Endothelial cell of umbilical vein (primary cell): ENCODE data around the gene RTN3. TPM values are rescaled to one million over a fixed set of nuclear protein-coding genes. Genes with fewer than 3 reads are reported as not detected.

Experiments
- BruUV-seq: library from RNA; stranded (reverse); fragments of 400-500 nt; replicated peaks from 2 replicates; lab custom pipeline; 2021; lab: Mats Ljungman, UMichigan
- CTCF ChIA-PET: fragments of 300-600, 350-600 bp; sonication (Branson Sonifier 250); formaldehyde crosslinking; loops from one replicate; lab custom pipeline; 2021; ENCODE audit warnings: antibody characterized with exemption, inconsistent platforms; lab: Charles Lee
- POLR2A ChIA-PET: fragments of 300-600, 350-600 bp; sonication (Branson Sonifier 250); formaldehyde crosslinking; loops from one replicate; lab custom pipeline; 2021; ENCODE audit warnings: antibody characterized with exemption, inconsistent platforms; lab: Charles Lee
- DNase-seq: peaks from one replicate; pipeline ENCODE4 v3.0.0-alpha.2; 2011; ENCODE audit warnings: low read depth, low spot score
- FAIRE-seq: peaks from 2 replicates; lab custom pipeline; 2011; peaks lifted over from hg19 to GRCh38; lab: Jason Lieb, UNC
- H2AFZ ChIP-seq: 2 replicates; pipeline ENCODE4 v1.6.0; 2012; ENCODE audit warnings: low read depth, low read length, control low read depth, inconsistent platforms
- H3K27ac ChIP-seq: 2 replicates; pipeline ENCODE4 v1.5.1; 2011; ENCODE audit warnings: low read depth, mild to moderate bottlenecking, control low read depth, low read length, moderate library complexity; ENCODE audit not compliant: insufficient read depth
- H3K27me3 ChIP-seq, 2 experiments: 2 replicates each; pipeline versions ENCODE4 v1.6.0 to v1.6.1; 2011; ENCODE audit warnings: low read length in 2 of 2, mixed read lengths in 1 of 2; ENCODE audit not compliant: control insufficient read depth in 2 of 2, insufficient read depth in 2 of 2
- H3K36me3 ChIP-seq, 2 experiments: 2 replicates in 1 of 2; 3 replicates in 1 of 2; pipeline ENCODE4 v1.5.1; 2011; ENCODE audit warnings: low read length in 2 of 2, mild to moderate bottlenecking in 1 of 2, moderate library complexity in 1 of 2; ENCODE audit not compliant: control insufficient read depth in 2 of 2, insufficient read depth in 2 of 2; ENCODE audit errors: extremely low read depth in 1 of 2
- H3K4me1 ChIP-seq: 3 replicates; pipeline ENCODE4 v1.5.1; 2011; ENCODE audit warnings: mild to moderate bottlenecking, low read length; ENCODE audit not compliant: control insufficient read depth, insufficient read depth; ENCODE audit errors: extremely low read depth
- H3K4me2 ChIP-seq: 2 replicates; pipeline ENCODE4 v1.6.1; 2011; ENCODE audit warnings: low read length, control low read depth, mixed read lengths; ENCODE audit not compliant: insufficient read depth
- H3K4me3 ChIP-seq, 3 experiments: fragments of 200-600 bp in 1 of 3; sonication (generic), shearing (Covaris generic) in 1 of 3; replicated peaks in 1 of 3; 2 replicates each; pipeline ENCODE4 v1.5.1; 2011 to 2016; ENCODE audit warnings: control low read depth in 3 of 3, low read length in 3 of 3, mild to moderate bottlenecking in 2 of 3, inconsistent platforms in 1 of 3, low read depth in 1 of 3, moderate library complexity in 1 of 3; ENCODE audit not compliant: insufficient read depth in 1 of 3
- H3K79me2 ChIP-seq: 2 replicates; pipeline ENCODE4 v1.6.0; 2012; ENCODE audit warnings: low read length, inconsistent platforms; ENCODE audit not compliant: control insufficient read depth, insufficient read depth
- H3K9ac ChIP-seq: replicated peaks from 2 replicates; pipeline ENCODE3; 2011; ENCODE audit warnings: low read length, control low read depth; ENCODE audit not compliant: insufficient read depth; ENCODE audit errors: extremely low read depth
- H3K9me1 ChIP-seq: replicated peaks from 3 replicates; pipeline ENCODE4 v1.6.0; 2011; ENCODE audit warnings: mild to moderate bottlenecking, low read length; ENCODE audit not compliant: control insufficient read depth, insufficient read depth; ENCODE audit errors: extremely low read depth
- H3K9me3 ChIP-seq: replicated peaks from 2 replicates; pipeline ENCODE4 v1.5.1; 2012; ENCODE audit warnings: low read length, inconsistent platforms; ENCODE audit not compliant: control insufficient read depth, insufficient read depth
- H4K20me1 ChIP-seq: replicated peaks from 2 replicates; pipeline ENCODE3; 2011; ENCODE audit warnings: mild to moderate bottlenecking, low read length; ENCODE audit not compliant: control insufficient read depth, insufficient read depth; ENCODE audit errors: extremely low read depth
- CTCF ChIP-seq, 2 donors: IDR thresholded peaks; 1 replicate in 1 of 2; 2 replicates in 1 of 2; pipeline ENCODE4 v1.5.1; 2011; ENCODE audit warnings: low read length in 2 of 2, mild to moderate bottlenecking in 2 of 2, moderate library complexity in 2 of 2, control low read depth in 1 of 2, inconsistent platforms in 1 of 2, low read depth in 1 of 2; ENCODE audit not compliant: insufficient read depth in 1 of 2; ENCODE audit errors: extremely low read depth in 1 of 2
- EZH2 ChIP-seq: IDR thresholded peaks from 2 replicates; pipeline ENCODE4 v1.6.1; 2012; ENCODE audit warnings: borderline replicate concordance, low read depth, mild to moderate bottlenecking, moderate library complexity, low read length, inconsistent platforms; ENCODE audit not compliant: severe bottlenecking
- FOS ChIP-seq: IDR thresholded peaks from 2 replicates; pipeline ENCODE4 v1.6.1; 2011; ENCODE audit warnings: mild to moderate bottlenecking, low read length, moderate library complexity, borderline replicate concordance; ENCODE audit not compliant: insufficient read depth
- GATA2 ChIP-seq: IDR thresholded peaks from 2 replicates; pipeline ENCODE4 v1.7.0; 2011; ENCODE audit warnings: low read depth, mild to moderate bottlenecking, moderate library complexity, mixed read lengths, low read length; ENCODE audit not compliant: insufficient read length, insufficient read depth
- JUN ChIP-seq: IDR thresholded peaks from 2 replicates; pipeline ENCODE4 v1.6.1; 2011; ENCODE audit warnings: borderline replicate concordance, low read depth; ENCODE audit not compliant: insufficient read length, insufficient read depth
- MAX ChIP-seq: IDR thresholded peaks from 2 replicates; pipeline ENCODE4 v1.6.1; 2011; ENCODE audit not compliant: insufficient read depth, insufficient read length
- MYC ChIP-seq: IDR thresholded peaks from one replicate; pipeline ENCODE4 v1.6.1; 2011; ENCODE audit warnings: mild to moderate bottlenecking, low read depth, low read length
- POLR2A ChIP-seq: IDR thresholded peaks from 2 replicates; pipeline ENCODE4 v1.6.1; 2012; ENCODE audit warnings: low read depth, mild to moderate bottlenecking, control low read depth, low read length
- POLR2AphosphoS5 ChIP-seq: IDR thresholded peaks from 2 replicates; pipeline ENCODE4 v1.6.1; 2012; ENCODE audit warnings: low read depth, mild to moderate bottlenecking, control low read depth, low read length, moderate library complexity; ENCODE audit not compliant: insufficient read depth
- dilution Hi-C: fragments of 300-500 bp; cut with MboI; formaldehyde crosslinking; loops from one replicate; pipeline ENCODE4 v1.15.0; 2019; ENCODE audit warnings: low sequenced_read_pairs; ENCODE audit not compliant: extremely low pct_ligation_motif_present
- intact Hi-C: fragments of 100-400 bp; cut with micrococcal nuclease; formaldehyde crosslinking; loops from one replicate; pipeline ENCODE4 v1.10.0; 2022
- polyA plus RNA-seq, 4 experiments: library from polyadenylated mRNA; depleted of rRNA in 3 of 4; stranded (reverse) in 3 of 4; unstranded in 1 of 4; fragments of >200 nt; gene quantifications; 2 replicates each; pipeline versions ENCODE4 v1.2.1 to v1.2.3, GENCODE V29; 2011 to 2012; ENCODE audit warnings: missing spikeins in 1 of 4
- total RNA-seq: library from RNA; stranded (reverse); gene quantifications from 2 replicates; pipeline ENCODE4 v1.2.3, GENCODE V29; 2021

RTN3 gene
- total and polyA plus RNA-seq, 2 donors (not counting 3 experiments of a cell fraction or from before 2014, with no cell fraction given), result 90.6 to 112 TPM

- H3K9ac ChIP-seq, result peak overlapping the region; percentile 72
- no peak overlapping the region for H2AFZ ChIP-seq
- CTCF ChIA-PET, result interaction anchor here (1.1 to 4.6 kb wide), 15 partner anchors 12 to 382 kb away, joined by 3 to 55 read pairs (median 6); partner anchors contain the start of genes MARK2 and RCOR2
- intact Hi-C loops (loop anchor here (1.0 to 2.0 kb wide), 5 partner anchors 46 to 381 kb away; partner anchors contain the start of genes NAA40 and SPINDOC), dilution Hi-C loops (no loop called here)
- H3K27ac ChIP-seq, result no peak overlapping the region
- TF ChIP-seq MAX (no peak), CTCF (IDR thresholded peaks at IDR 0.05; ENCODE audit: extremely low read depth in 1 of 2, insufficient read depth in 1 of 2, low read depth in 1 of 2, low read length in 2 of 2) (no peak), POLR2A (no peak), JUN (no peak), POLR2AphosphoS5 (no peak), MYC (no peak), FOS (no peak), GATA2 (no peak), EZH2 (no peak)
- H3K4me1 ChIP-seq, result peaks cover 23% of the 10 kb centered on the region
- BruUV-seq, result TSS peak; percentile 57
- peaks cover 2 to 6% of the 10 kb centered on the region in 2 experiments for H3K27me3 ChIP-seq
- no peak for FAIRE-seq
- POLR2A ChIA-PET, result interaction anchor here (1.2 to 1.5 kb wide), 2 partner anchors 12 to 179 kb away, joined by 3 read pairs; no protein-coding TSS in a partner anchor
- DNase-seq, result no peak
- H3K4me2 ChIP-seq, result peak overlapping the region; percentile 81
- no peaks in the 10 kb centered on the region for H4K20me1 ChIP-seq
- no peaks in the 10 kb centered on the region for H3K9me1 ChIP-seq
- H3K9me3 ChIP-seq, result no peaks in the 10 kb centered on the region
- H3K79me2 ChIP-seq, result peaks cover 15% of the 10 kb centered on the region
- H3K36me3 ChIP-seq, result peaks cover 2 to 5% of the 10 kb centered on the region in 2 experiments
- peak overlapping the region; percentile 84 to 91 (median 87) for H3K4me3 ChIP-seq
Measured at GRCh38 chr11:63767267-63767564, 85.9 kb downstream of the RTN3 start.
